GM21367 (cell line): Measurements from ENCODE around the gene ADSS1.
A peak's percentile ranks its signal among the peaks of the same experiment; 100 is the strongest.

ENCODE experiments used
- ATAC-seq: cut with Tn5 transposase; IDR thresholded peaks from one replicate; pipeline ENCODE4 v1.9.1; 2021; ENCODE audit not compliant: unreplicated experiment

ADSS1 gene

GRCh38 chr14:104768437-104769323 lies 44.7 kb downstream of the ADSS1 start:
- peak; percentile 59 for ATAC-seq

- ATAC-seq, result no peak
These were observed 45.5 kb downstream of the ADSS1 start for GRCh38 chr14:104769324-104770071.

- no peak for ATAC-seq
These were observed 46.1 kb downstream of the ADSS1 start for GRCh38 chr14:104770072-104770579.

DNA sequence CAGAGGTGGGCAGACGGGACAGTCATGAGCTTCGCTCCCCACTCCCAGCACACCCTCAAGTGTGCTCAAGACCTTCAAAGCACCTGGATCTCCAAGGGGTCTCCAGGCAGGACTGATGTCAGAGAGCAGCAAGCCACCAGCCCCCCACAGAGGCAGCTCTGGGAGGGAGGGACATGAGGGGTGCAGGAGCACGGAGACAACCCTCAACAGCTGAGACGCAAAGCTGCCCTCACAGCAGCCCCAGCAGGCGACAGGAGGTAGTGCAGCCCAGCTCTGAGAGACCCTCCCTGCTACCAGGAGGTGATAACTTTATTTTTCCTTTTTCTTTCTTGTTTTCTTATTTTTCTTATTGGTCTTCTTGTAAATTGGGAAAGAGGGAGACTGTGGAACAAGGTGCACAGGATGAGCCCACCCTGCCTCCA lies 46.8 kb downstream of the ADSS1 start:
- no peak for ATAC-seq

DNA sequence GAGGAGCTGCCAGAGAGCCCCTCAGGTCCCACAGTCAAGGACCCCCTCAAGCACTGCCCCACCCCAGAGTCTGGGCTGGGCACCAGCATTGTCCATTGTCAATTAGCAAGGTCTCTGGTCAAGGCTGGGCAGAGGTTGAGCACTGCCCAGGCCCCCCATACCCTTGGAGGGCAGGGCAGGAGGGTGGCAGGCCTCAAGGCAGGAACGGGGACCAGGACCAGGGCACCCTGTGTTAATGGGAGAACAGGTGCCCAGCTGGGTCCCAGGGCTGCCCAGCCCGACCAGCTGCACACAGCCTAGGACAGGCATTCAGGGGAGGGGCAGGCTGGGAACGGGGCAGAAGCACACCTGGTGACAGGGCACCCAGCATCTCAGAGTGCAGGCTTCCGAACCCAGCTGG lies 47.3 kb downstream of the ADSS1 start:
- no peak for ATAC-seq

DNA sequence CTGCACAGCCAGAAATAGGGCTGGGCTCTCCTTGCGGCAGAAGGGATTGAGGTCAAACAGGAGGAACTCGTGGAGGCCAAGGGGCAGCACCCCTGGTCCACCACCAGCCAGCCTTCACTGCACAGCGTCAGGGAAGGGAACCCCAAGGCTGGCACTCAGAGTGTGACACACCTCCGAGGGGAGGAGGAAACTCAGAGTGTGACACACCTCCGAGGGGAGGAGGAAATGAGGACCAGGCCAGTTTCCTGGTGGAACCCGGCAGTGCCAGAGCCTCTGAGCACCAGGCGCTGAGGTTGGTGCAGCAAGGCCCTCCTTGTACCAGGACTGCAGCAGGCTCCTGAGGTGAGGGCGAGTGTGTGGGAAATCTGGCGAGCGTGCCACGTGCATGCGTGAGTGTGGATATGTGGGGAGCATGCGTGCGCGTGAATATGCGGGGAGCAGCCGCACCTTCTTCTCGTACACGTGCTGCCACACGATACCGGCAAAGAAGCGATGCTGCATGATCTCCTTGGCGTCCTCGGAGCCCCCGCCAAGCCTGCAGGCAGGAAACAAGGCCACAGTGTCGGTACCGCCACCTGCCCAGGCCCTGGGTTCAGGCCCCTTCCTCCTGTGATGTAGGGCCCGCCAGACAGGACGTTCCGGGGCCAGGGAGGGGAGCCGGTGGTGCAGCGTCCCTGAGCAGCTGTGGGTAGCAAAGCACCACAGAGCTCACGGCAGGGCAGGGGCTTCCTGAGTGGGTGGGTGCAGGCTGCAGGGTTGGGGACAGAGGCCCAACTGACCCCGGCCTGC lies 48.1 kb downstream of the ADSS1 start:
- no peak for ATAC-seq

DNA sequence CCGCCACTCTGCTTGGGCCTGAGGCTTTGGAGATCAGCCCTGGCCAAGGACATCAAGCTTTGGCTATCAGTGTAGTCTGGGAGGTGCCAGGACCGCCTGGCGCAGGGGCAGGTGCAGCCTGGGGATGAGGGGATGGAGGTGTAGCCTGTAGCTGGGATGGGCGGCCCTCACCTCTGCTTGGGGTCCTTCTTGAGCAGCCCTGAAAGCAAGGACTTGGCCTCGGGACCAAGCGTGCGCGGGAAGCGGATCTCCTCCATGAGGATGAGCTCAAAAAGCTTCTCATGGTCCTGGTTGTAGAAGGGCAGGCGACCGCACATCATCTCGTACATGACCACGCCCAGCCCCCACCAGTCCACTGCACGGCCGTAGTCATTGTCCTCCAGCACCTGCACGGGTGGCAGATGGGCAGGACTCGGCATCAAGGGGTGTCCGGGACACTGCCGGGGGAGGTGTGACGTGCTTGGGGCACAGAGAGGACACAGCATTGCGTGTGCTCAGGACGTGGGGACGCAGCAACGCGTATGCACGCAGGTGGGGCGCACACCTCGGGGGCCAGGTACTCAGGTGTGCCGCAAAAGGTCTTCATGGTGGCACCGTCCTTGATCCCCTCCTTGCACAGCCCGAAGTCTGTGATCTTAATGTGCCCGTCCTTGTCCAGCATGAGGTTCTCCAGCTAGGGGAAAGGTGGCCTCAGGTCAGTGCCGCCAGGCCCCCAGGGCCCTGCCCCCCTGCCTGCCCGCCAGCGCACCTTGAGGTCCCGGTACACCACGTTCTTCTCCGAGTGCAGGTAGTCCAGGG lies 48.9 kb downstream of the ADSS1 start:
- ATAC-seq, result no peak

DNA sequence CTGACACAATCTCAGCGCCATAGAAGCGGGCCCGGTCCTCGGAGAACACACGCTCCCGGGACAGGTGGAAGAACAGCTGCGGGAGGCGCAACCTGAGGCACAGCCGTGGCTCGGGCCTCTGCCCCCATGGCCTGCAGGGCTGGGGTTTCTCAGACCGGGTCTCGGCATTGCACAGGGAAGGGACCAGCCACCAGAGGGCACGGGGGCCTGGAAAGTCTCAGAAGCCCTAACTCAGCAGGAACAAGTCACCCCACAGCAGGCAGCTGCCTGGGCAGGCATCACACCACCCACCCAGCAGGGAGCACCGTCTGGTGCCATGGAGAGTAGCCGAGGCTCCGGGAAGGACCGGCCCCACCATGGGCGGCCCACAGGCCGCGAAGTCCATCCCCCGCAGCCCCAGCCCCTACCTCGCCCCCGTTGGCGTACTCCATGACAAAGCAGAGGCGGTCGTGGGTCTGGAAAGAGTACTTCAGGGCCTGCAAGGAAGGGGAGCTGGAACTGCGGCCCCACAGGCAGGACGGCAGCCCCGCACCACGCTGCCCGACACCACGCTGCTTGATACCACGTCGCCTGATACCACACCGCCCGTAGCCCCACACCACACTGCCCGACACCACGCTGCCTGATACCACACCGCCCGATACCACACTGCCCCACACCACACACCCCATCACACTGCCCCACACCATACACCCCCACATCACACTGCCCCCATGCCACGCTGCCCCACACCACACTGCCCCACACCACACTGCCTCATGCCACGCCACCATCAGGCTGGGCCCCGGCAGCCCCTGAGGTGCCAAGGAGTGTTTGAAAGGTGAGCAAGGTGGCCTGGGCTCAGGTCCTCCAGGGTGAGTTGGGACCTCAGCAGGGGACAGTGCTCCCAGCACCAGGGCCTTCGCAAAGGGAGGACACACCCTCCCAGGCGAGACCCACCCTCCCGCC lies 49.8 kb downstream of the ADSS1 start:
- no peak for ATAC-seq

- ATAC-seq, result no peak
These were observed 50.5 kb downstream of the ADSS1 start for GRCh38 chr14:104774453-104775072.

- ATAC-seq, result no peak
These were observed 51.1 kb downstream of the ADSS1 start for GRCh38 chr14:104775073-104775489.

DNA sequence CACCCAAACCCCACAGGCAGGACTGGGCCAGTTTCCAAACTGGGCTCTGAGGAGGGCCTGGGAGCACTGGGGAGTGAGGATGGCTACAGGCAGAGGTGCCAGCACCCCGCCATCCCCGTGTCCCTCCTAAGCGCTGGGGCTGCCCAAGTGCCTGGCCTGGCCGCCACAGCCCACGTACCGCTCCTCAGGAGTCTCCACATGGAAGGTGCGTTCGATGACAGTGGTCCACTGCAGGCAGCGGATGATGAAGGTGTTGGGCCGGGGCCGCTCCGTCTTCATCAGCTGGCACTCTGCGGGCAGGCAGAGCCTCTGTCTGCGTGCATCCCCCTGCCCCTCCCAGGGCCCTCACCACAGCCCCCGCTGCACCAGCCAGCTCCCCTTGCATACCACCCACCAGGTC lies 52.5 kb downstream of the ADSS1 start:
- ATAC-seq, result no peak

DNA sequence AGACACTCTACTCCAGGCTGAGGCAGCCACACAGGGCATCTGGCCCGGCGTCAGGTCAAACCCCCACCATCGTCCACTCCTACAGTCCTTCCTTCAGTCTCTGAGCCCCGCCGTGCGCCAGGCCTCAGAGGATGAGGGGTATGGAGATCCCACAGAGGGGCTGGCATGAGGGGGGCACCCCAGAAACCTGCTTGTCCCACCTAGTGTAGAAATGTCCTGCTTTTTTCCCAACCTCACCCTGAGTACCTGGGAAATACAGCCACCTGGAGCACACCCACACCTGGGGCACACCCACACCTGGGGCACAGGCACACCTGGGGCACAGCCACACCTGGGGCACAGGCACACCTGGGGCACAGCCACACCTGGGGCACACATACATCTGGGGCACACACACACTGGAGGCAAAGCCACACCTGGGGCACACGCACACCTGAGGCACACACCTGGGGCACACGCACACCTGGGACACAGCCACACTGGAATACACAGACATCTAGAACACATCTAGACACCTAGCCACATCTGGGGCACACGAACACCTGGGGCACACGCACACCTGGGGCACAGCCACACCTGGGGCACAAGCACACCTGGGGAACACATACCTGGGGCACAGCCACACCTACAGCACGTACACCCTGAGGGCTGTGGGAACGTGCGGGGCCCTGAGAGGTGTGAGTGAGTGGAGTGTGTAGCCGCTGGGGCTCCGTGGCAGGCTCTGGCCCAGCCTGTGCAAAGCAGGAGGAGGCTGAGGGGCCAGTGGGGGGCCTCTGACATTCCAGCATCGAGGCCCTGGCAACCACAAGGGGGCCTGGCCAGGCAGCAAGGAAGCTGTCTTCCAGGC lies 53.2 kb downstream of the ADSS1 start:
- no peak for ATAC-seq

- ATAC-seq, result no peak
These were observed 53.8 kb downstream of the ADSS1 start for GRCh38 chr14:104777808-104778249.

DNA sequence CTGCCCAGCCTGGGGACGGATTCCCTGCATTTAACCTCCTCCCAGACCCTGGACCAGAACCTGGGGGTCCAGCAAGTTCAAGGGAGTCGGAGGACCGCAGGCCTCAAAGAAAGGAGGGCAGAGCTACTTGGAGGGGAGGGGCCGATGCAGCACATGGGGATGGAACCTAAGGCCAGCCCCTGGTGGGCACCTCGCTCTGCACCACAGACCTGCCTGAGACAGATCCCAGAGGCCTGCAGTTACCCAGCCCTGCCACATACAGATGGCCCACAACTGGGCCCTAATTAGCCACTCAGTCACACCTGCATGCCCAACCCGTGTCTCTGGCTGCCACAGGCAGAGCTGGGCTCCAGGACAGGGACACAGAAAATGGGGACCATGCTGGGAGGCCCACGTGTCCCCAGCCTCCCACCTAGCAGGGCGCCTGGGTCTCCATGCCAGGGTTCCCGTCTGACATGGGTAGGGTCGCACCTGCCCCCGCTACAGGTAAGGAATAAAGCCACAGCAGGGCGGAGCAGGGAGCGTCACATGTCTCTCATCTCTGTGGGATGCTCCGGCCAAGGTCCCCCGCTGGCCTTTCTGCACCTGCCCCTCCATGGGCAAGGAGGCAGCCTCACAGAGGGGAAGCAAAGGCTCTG lies 54.8 kb downstream of the ADSS1 start:
- no peak for ATAC-seq

- ATAC-seq, result no peak
These were observed 55.9 kb downstream of the ADSS1 start for GRCh38 chr14:104779776-104780512.

GRCh38 chr14:104780513-104781030 lies 56.5 kb downstream of the ADSS1 start:
- no peak for ATAC-seq
